Neural progenitor cell (in vitro differentiated cells): Measurements from ENCODE around the gene FHDC1.

Source experiments
- EZH2 ChIP-seq: fragments of 200-600 bp; sonication (generic); IDR thresholded peaks from 2 replicates; pipeline ENCODE4 v1.6.1; 2017; ENCODE audit warnings: antibody characterized with exemption, mild to moderate bottlenecking, moderate library complexity
- TF ChIP-seq, protein P1 (sequence below): fragments of 200-600 bp; sonication (generic); IDR thresholded peaks from 2 replicates; pipeline ENCODE4 v1.5.1; 2017; ENCODE audit warnings: antibody characterized with exemption, mild to moderate bottlenecking

DNA sequence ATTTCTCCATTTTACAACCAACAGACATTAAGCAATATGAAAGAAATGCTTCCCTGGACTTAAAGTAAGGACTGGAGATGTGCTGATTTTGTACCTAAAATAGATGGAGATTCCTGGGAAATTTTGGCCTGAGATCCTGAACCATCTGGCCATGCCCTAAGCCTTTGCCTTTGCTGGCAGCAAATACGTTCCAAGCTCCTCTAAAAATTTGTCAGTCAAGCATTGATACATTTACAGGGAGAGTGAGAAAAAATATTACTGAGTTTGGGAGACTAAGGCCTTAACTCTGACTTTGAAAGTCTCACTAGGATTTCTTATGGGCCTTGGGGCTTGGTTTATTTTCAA, 63.9 kb downstream of the FHDC1 start:
- TF ChIP-seq, protein P1, sequence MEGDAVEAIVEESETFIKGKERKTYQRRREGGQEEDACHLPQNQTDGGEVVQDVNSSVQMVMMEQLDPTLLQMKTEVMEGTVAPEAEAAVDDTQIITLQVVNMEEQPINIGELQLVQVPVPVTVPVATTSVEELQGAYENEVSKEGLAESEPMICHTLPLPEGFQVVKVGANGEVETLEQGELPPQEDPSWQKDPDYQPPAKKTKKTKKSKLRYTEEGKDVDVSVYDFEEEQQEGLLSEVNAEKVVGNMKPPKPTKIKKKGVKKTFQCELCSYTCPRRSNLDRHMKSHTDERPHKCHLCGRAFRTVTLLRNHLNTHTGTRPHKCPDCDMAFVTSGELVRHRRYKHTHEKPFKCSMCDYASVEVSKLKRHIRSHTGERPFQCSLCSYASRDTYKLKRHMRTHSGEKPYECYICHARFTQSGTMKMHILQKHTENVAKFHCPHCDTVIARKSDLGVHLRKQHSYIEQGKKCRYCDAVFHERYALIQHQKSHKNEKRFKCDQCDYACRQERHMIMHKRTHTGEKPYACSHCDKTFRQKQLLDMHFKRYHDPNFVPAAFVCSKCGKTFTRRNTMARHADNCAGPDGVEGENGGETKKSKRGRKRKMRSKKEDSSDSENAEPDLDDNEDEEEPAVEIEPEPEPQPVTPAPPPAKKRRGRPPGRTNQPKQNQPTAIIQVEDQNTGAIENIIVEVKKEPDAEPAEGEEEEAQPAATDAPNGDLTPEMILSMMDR: no peak
- TF ChIP-seq EZH2: no peak
